OCI-LY7 (cell line): Measurements from ENCODE around the gene IDNK. TPM values are rescaled to one million over a fixed set of nuclear protein-coding genes. Genes with fewer than 3 reads are reported as not detected.

Experiments
- BruUV-seq: library from RNA; stranded (reverse); fragments of 400-500 nt; replicated peaks from 2 replicates; lab custom pipeline; 2021; lab: Mats Ljungman, UMichigan
- CTCF ChIA-PET: fragments of 300-600 bp; sonication (Branson Sonifier 250); formaldehyde crosslinking; loops from one replicate; lab custom pipeline; 2022; ENCODE audit warnings: antibody characterized with exemption; ENCODE audit not compliant: unreplicated experiment; lab: Charles Lee
- POLR2A ChIA-PET: fragments of 300-600 bp; sonication (Branson Sonifier 250); formaldehyde crosslinking; loops from one replicate; lab custom pipeline; 2022; ENCODE audit warnings: antibody characterized with exemption; lab: Charles Lee
- DNase-seq: peaks from one replicate; pipeline ENCODE4 v3.0.0-alpha.2; 2015; ENCODE audit warnings: low spot score
- H2AFZ ChIP-seq: fragments of 200-600 bp; sonication (generic), shearing (Covaris generic); 2 replicates; pipeline ENCODE4 v1.6.1; 2014; ENCODE audit warnings: mild to moderate bottlenecking, antibody characterized with exemption, low read length, moderate library complexity
- H3K27ac ChIP-seq: fragments of 200-600 bp; sonication (generic); 2 replicates; pipeline ENCODE4 v1.5.1; 2014; ENCODE audit warnings: mixed run types, low read depth, mild to moderate bottlenecking, moderate library complexity, low read length, inconsistent platforms; ENCODE audit not compliant: poor library complexity, severe bottlenecking
- H3K36me3 ChIP-seq: fragments of 200-600 bp; sonication (generic); 2 replicates; pipeline ENCODE4 v1.6.1; 2014; ENCODE audit warnings: mild to moderate bottlenecking, antibody characterized with exemption, low read length, moderate library complexity, mixed read lengths; ENCODE audit not compliant: insufficient read depth
- H3K4me1 ChIP-seq: fragments of 200-600 bp; sonication (generic); 2 replicates; pipeline ENCODE4 v1.5.1; 2014; ENCODE audit warnings: mild to moderate bottlenecking, low read length; ENCODE audit not compliant: insufficient read depth, poor library complexity, severe bottlenecking
- H3K4me2 ChIP-seq: fragments of 200-600 bp; sonication (generic); 2 replicates; pipeline ENCODE4 v1.6.1; 2014; ENCODE audit warnings: mild to moderate bottlenecking, low read length
- H3K4me3 ChIP-seq: fragments of 200-600 bp; sonication (generic); 2 replicates; pipeline ENCODE4 v1.5.1; 2014; ENCODE audit warnings: mild to moderate bottlenecking, low read depth, low read length; ENCODE audit not compliant: poor library complexity, severe bottlenecking
- H3K79me2 ChIP-seq: fragments of 200-600 bp; sonication (generic); 2 replicates; pipeline ENCODE4 v1.6.1; 2016; ENCODE audit warnings: low read depth, mild to moderate bottlenecking, low read length, moderate library complexity, mixed read lengths; ENCODE audit not compliant: insufficient read depth
- H3K9me2 ChIP-seq: fragments of 200-600 bp; sonication (generic); 2 replicates; pipeline ENCODE4 v1.6.1; 2016; ENCODE audit warnings: mild to moderate bottlenecking, low read length, mixed read lengths; ENCODE audit not compliant: insufficient read depth
- H3K9me3 ChIP-seq: fragments of 200-600 bp; sonication (generic); 2 replicates; pipeline ENCODE4 v1.6.1; 2014; ENCODE audit warnings: mild to moderate bottlenecking, mixed run types, low read length, mixed read lengths
- H4K20me1 ChIP-seq: fragments of 200-600 bp; sonication (generic); 2 replicates; pipeline ENCODE4 v1.6.1; 2014; ENCODE audit warnings: mild to moderate bottlenecking, antibody characterized with exemption, low read length, moderate library complexity, mixed read lengths; ENCODE audit not compliant: insufficient read depth
- EZH2phosphoT487 ChIP-seq: fragments of 200-600 bp; sonication (generic); IDR thresholded peaks from 2 replicates; pipeline ENCODE4 v1.6.1; 2018; ENCODE audit warnings: low read depth, borderline replicate concordance, mild to moderate bottlenecking, mixed run types, antibody characterized with exemption, low read length, moderate library complexity, mixed read lengths
- intact Hi-C: fragments of 100-400 bp; cut with micrococcal nuclease; formaldehyde crosslinking; loops from one replicate; pipeline ENCODE4 v1.10.0; 2022; ENCODE audit not compliant: unreplicated experiment
- small RNA-seq: library from RNA; depleted of rRNA; stranded (forward); fragments of <200 nt; gene quantifications from one replicate; pipeline ENCODE3, GENCODE V24; 2014
- total RNA-seq, 2 experiments: library from RNA; depleted of rRNA in 1 of 2; stranded (reverse); fragments of >200 nt in 1 of 2; shearing (Covaris generic) in 1 of 2; gene quantifications; 2 replicates each; pipeline ENCODE4 v1.2.3, GENCODE V29; 2014 to 2022
- TF ChIP-seq, protein P1 (sequence below): fragments of 200-600 bp; sonication (generic); conservative IDR thresholded peaks from 2 replicates; pipeline ENCODE4 v1.5.1; 2014; ENCODE audit warnings: mild to moderate bottlenecking, antibody characterized with exemption, low read length, moderate library complexity, mixed read lengths

The IDNK gene
- total RNA-seq, 2 experiments from 2014 or later, result 3.7 to 8.2 TPM

DNA sequence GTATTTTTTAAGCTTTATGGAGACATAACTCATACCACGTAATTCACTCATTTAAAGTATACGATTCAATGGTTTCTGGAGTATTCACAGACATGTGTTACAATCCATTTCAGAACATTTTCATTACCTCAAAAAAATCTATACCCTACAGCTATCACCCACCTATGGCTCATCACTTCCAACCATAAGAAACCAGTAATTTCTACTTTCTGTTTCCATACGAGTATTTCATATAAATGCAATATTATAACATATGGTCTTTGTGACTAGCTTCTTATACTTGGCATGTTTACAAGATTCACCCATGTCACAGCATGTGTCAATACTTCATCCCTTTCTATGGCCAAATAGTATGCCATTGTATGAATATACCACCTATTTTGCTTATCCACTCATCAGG is 66.0 kb downstream of the IDNK start:
- Histone ChIP-seq H3K79me2 (peaks cover 100% of the 10 kb centered on the region), H3K9me2 (no peaks in the 10 kb centered on the region), H3K4me3 (no peak overlapping the region), H3K9me3 (0 out of 2 replicates have a peak, but pooled peaks cover 6% of the 10 kb centered on the region), H4K20me1 (peaks cover 64% of the 10 kb centered on the region), H2AFZ (no peak overlapping the region), H3K27ac (no peak overlapping the region), H3K36me3 (peaks cover 33% of the 10 kb centered on the region), H3K4me1 (peaks cover 63% of the 10 kb centered on the region), H3K4me2 (peak overlapping the region; percentile 58)
- ChIA-PET POLR2A (interaction anchor here (0.7 to 3.8 kb wide), 9 partner anchors 9 to 68 kb away, joined by 3 to 38 read pairs (median 5); partner anchors contain the start of gene UBQLN1), CTCF (interaction anchor here (1.0 to 1.3 kb wide), 2 partner anchors 10 to 11 kb away, joined by 3 to 5 read pairs; no protein-coding TSS in a partner anchor)
- DNase-seq, result no peak
- no TSS peak for BruUV-seq
- no peak for TF ChIP-seq EZH2phosphoT487
- TF ChIP-seq, protein P1, sequence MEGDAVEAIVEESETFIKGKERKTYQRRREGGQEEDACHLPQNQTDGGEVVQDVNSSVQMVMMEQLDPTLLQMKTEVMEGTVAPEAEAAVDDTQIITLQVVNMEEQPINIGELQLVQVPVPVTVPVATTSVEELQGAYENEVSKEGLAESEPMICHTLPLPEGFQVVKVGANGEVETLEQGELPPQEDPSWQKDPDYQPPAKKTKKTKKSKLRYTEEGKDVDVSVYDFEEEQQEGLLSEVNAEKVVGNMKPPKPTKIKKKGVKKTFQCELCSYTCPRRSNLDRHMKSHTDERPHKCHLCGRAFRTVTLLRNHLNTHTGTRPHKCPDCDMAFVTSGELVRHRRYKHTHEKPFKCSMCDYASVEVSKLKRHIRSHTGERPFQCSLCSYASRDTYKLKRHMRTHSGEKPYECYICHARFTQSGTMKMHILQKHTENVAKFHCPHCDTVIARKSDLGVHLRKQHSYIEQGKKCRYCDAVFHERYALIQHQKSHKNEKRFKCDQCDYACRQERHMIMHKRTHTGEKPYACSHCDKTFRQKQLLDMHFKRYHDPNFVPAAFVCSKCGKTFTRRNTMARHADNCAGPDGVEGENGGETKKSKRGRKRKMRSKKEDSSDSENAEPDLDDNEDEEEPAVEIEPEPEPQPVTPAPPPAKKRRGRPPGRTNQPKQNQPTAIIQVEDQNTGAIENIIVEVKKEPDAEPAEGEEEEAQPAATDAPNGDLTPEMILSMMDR, result no peak
- intact Hi-C loops, result no loop called here

DNA sequence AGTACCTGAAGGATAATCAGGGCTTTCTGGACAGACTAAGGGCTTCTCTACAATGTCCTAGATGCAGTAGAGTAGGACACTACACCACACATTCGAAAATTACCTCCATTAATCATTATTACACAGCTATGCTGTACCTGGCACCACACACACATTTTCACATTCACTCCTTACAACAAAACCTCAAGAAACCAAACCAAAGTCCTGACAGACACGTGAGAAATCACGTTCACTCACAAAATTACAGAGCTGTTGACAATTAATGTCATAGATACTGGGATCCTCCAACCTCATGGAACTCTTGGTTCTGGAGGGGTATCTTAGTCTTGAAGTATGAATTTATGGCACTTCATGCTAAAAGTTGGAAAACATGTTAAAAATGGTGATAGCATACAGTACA is 68.5 kb downstream of the IDNK start:
- Histone ChIP-seq H3K4me1 (peaks cover 87% of the 10 kb centered on the region), H3K36me3 (peaks cover 24% of the 10 kb centered on the region), H4K20me1 (peaks cover 66% of the 10 kb centered on the region), H3K27ac (no peak overlapping the region), H3K79me2 (peaks cover 100% of the 10 kb centered on the region), H3K4me2 (0 out of 2 replicates have a peak overlapping the region, but pooled peaks have one; percentile 4), H3K9me2 (no peaks in the 10 kb centered on the region), H2AFZ (no peak overlapping the region), H3K9me3 (peaks cover 10% of the 10 kb centered on the region; the same call in 1 of the 2 replicates), H3K4me3 (no peak overlapping the region)
- DNase-seq, result no peak
- BruUV-seq, result no TSS peak
- ChIA-PET POLR2A (interaction anchor here (0.6 to 3.5 kb wide), 8 partner anchors 8 to 230 kb away, joined by 3 to 11 read pairs (median 3); partner anchors contain the start of genes KIF27 and UBQLN1), CTCF (no interaction called here)
- TF ChIP-seq, protein P1, result no peak
- TF ChIP-seq EZH2phosphoT487, result no peak
- intact Hi-C loops, result no loop called here

Small RNA genes within 50 kb of the gene (small RNA-seq; reads per million reads assigned to genes)
- gene RNU4-15P, result 0.16 reads per million

Other genes with a start within 250 kb of the IDNK start
- 0.44 and 1.4 TPM in 2 replicates for gene FRMD3, start 84.7 kb upstream of the IDNK start, total RNA-seq (2014; rRNA removed; shearing (Covaris generic))
- gene FRMD3, start 84.7 kb upstream of the IDNK start, total RNA-seq (2022), result 0.48 and 0.65 TPM in 2 replicates
- 83.9 and 115 TPM in 2 replicates for gene UBQLN1, start 84.8 kb downstream of the IDNK start, total RNA-seq (2014; rRNA removed; shearing (Covaris generic))
- 179 and 185 TPM in 2 replicates for gene UBQLN1, start 84.8 kb downstream of the IDNK start, total RNA-seq (2022)
- 3.4 and 8.5 TPM in 2 replicates for gene GKAP1, start 194.6 kb downstream of the IDNK start, total RNA-seq (2014; rRNA removed; shearing (Covaris generic))
- gene GKAP1, start 194.6 kb downstream of the IDNK start, total RNA-seq (2022), result 8.6 and 12.4 TPM in 2 replicates